PFSK-1 (cell line): ENCODE results near the gene ATAD3C.

Source experiments
- POLR2AphosphoS5 ChIP-seq: IDR thresholded peaks from 2 replicates; pipeline ENCODE4 v1.6.1; 2012; ENCODE audit warnings: low read depth, mild to moderate bottlenecking, control low read depth, low read length, moderate library complexity
- REST ChIP-seq, 2 experiments: IDR thresholded peaks; 2 replicates each; pipeline versions ENCODE4 v1.6.1 to v1.8.0; 2011 to 2012; ENCODE audit warnings: low read depth in 2 of 2, low read length in 2 of 2, control low read depth in 1 of 2, inconsistent platforms in 1 of 2, mild to moderate bottlenecking in 1 of 2, moderate library complexity in 1 of 2; ENCODE audit not compliant: insufficient read depth in 1 of 2

- TF ChIP-seq POLR2AphosphoS5, result no peak
- TF ChIP-seq REST (IDR thresholded peaks at IDR 0.05; ENCODE audit: insufficient read depth in 1 of 2, low read depth in 2 of 2, low read length in 2 of 2), result no peak
Observed at GRCh38 chr1:1434824-1435105, 14.7 kb upstream of the ATAD3C start.
